Measurements from ENCODE around the gene ZNF579.
"Not testable (repeated sequence)": the region's sequence is repeated elsewhere in the genome, so short reads cannot be mapped to it uniquely, and the experiment has no call there.

Gene ZNF579

GRCh38 chr19:55593096-55593772, 12.6 kb upstream of the ZNF579 start:
- DNase-seq, result no peak

DNA sequence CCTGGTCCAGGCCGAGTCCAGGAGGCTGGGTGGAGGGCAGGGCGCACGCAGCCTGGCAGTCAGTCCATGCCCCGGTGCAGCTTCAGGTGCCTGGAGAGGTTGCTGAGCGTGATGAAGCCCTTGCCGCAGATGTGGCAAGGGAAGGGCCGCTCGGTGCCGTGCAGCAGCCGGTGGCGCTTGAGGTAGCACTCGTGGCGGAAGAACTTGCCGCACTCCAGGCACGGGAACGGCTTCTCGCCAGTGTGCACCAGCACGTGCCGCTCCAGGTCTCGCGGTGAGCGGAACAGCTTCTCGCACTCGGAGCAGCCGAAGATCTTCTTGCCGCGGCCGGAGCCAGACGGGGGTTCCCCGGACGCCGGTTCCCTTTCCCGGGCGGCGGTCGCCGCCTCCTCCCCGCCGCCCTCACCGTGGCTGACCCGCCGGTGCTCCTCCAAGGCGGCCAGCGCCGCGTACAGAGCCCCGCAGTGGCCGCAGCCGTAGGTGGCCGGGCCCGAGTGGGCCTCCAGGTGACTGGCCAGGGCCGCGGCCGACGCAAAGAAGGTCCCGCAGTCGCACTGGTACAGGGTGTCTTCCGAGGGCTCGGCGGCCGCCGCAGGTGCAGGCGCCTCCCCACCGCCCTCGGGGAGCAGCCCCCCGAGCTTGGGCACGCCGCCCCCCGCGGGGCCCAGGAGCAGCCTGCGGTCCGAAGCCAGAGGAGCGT, 11.9 kb upstream of the ZNF579 start:
- DNase-seq, result no peak

DNA sequence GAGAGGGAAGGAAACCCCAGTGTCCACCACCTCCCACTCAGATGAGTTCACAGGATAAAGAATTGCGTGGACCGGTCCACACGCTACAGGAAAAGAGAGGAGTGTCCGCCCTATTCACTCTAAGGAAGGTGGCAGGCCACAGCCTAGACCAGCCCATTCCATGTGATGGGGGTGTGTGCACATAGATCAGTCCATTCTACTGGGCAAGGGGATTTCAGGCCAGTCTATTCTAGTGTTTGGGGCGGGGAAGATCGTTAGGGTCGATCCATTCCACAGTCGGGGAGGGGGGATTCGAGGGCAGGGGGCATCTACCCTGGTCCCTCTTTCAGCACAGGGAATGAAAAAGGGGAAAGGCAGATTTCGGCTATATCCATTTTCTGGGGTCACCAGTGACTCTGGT, 10.9 kb upstream of the ZNF579 start:
- no peak for DNase-seq

GRCh38 chr19:55590617-55591016, 10.0 kb upstream of the ZNF579 start:
- DNase-seq, result no peak

GRCh38 chr19:55590109-55590508, 9.5 kb upstream of the ZNF579 start:
- no peak for DNase-seq

- DNase-seq, result no peak
Observed at GRCh38 chr19:55588738-55589137, 8.1 kb upstream of the ZNF579 start.

DNA sequence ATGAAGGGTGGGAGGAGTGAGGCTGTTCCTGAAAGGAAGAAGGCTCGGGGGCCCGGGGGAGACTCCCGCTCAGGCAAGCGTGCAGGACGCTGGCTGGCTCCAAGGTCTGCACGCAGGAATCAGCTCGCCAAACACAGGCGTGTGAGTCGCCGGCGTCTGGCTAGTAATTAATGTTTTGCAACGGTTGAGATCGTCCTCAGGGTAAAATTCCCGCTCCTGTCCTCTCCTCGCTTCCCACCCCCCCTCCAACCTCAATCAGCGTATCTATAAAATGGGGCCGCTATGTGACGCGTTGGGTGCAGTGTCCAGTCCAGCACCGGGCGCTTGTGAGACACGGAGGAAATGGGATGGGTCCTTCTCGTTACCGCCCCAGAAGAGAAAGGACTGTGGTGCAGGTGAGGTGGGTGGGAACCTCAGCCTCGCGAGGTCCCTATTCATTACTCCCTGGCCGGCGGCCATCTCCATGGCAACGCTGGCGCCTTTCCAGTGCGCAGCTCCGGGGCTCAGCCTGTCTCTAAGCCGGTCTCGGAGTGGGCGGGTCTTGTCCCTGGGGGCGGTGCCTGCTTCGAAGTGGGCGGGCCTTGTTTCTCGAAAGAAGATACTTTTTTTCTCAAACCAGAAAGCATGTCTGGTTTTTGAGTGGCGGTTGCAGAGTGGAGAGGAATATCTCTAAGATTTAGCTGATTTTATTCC, 6.5 kb upstream of the ZNF579 start:
- peak; percentile 89 for DNase-seq

DNA sequence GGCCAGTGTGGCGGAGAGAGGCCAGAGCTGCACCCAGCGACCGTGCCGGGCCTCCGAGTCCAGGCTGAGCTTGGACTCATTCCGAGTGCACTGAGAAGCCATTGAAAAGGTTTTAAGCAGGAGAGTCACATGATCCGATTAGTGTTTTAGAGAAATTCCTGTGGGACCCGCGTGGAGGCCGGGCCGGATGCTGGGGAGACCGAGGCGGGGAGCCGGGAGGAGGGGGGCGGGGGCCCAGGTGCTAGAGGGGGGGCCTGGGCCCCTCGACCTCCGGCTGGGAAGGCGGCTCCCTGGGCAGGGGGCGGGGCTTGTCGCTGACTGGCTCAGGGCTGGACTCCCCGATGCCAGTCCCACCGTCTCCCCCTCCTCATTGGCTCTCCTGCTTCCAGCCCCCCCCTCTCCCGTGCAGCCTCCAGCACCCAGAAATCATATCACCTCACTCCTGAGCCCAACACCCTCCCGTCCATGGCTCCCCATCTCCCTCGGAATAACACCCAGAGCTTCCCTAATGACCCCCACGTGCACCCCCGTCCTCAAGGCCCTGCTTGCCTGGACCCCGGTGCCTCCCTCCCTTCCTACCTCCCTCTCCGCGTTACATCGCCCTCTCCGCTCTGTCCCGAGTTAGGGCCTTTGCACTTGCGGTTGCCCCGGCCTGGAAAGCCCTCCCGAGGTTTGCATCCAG, 5.2 kb upstream of the ZNF579 start:
- peak; percentile 80 for DNase-seq

DNA sequence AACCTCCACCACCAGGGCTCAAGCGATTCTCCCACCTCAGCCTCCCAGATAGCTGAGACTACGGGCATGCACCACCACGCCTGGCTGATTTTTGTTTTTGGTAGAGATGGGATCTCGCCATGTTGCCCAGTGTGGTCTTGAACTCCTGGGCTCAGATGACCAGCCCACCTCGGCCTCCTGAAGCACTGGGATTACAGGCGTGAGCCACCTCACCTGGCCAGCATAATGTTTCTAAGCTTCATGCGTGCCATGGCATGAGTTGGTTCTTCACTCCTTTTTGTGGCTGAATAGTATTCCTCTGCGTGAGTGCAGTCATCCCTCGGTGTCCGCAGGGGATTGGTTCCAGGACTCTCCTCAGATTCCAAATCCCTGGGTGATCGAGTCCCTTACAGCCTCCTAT, 4.2 kb upstream of the ZNF579 start:
- DNase-seq, result no peak

DNA sequence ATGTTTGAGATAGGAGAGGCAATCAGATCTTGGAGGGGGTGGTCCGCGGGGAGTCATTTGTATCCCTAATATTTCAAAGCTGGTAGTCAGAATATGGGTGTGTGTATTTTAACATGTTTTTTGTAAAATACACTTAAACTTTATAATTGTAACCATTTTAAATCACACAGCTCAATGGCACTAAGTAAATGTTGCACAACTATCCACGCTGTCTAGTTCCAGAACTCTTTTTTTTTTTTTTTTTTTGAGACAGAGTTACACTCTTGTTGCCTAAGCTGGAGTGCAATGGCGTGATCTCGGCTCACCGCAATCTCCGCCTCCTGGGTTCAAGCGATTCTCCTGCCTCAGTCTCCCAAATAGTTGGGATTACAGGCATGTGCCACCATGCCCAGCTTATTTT, 3.2 kb upstream of the ZNF579 start:
- not testable (repeated sequence) for DNase-seq

DNA sequence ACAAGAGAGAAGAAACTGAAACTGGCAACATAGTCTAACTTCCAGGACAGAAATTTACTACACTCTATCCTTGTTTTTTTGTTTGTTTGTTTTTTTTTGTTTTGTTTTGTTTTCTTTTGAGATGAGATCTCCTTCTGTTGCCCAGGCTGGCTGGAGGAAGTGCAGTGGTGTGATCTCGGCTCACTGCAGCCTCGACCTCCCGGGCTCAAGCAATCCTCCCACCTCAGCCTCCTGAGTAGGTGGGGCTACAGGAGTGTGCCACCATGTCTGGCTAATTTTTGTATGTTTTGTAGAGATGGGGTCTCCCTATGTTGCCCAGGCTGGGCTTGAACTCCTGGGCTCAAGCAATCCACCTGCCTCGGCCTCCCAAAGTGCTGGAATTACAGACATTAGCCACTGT, 1.6 kb upstream of the ZNF579 start:
- not testable (repeated sequence) for DNase-seq

DNA sequence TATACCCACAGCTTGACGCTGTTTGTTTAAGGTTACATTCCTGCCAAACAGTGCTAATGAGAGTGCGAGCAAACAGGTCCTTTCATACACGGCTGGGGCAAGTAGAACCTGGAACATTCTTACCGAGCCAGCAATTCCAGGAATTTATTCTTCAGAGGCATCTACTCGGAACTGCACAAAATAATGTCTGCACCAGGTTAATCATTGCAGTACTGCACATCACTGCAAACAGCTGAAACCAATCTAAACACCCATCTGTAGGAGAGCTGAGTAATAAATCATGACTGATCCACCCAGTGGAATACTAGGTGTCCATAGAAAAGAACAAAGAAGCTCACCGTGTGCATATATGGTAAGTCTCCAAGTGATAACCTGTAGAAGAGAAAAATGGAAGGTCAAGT, 1.2 kb upstream of the ZNF579 start:
- DNase-seq, result no peak

GRCh38 chr19:55581145-55581822, 636 bp upstream of the ZNF579 start:
- peak; percentile 35 for DNase-seq

DNA sequence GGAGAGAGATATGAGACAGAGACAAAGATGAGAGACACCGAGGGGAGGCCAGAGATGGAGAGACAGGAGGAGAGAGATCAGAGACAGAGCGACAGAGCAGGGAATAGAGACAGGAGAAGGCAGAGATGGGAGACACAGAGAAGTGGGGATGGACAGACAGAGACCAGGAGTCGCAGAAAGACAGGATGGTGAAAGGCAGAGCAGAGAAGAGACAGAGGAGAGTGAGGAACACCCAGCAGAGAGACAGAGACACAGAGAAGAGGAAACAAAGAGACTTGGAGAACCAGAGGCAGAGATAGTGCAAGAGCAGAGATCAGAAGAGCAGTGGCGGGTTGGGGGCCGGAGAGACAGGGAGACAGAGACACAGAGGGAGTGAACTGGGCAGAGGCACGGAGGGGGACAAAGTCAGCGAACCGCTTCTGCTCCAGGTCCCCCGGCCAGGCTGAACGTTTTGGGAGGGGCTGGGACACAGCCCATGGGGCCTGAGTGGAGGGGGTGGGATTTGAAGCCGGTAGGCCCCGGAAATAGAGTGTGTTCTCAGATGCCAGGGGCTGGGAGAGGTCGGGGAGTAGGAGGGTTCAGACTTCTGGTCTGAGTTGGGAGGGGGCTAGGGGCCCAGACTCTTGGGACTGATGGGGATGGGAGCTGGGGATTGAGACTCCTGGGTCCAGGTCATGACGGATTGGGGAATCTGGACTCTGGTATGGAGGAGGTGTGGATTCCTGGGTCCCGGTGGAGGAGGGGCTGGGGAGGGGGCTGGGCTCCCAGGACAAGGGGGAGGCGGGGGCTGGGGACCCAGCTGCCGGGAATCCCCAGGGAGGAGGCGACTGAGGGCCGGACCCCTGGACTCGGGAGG, 654 bp downstream of the ZNF579 start:
- no peak for DNase-seq

GRCh38 chr19:55578761-55579747, 1.6 kb downstream of the ZNF579 start:
- DNase-seq, result no peak

GRCh38 chr19:55578031-55578760, 2.5 kb downstream of the ZNF579 start:
- no peak for DNase-seq

DNA sequence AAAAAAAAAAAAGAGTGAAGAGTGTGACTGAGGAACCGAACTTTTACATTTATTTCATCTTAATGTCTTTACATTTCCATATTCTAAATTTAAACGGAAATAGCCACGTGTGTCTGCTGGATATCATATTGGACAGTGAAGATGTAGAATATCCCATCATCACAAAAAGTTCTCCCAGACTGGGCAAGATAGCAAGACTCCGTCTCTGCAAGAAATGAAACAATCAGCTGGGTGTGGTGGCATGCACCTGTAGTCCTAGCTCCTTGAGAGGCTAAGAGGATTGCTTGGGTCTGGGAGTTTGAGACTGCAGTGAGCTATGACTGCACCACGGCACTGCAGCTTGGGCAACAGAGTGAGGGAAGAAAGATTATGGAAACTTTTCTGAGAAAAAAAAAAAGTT, 3.9 kb downstream of the ZNF579 start:
- DNase-seq, result no peak

DNA sequence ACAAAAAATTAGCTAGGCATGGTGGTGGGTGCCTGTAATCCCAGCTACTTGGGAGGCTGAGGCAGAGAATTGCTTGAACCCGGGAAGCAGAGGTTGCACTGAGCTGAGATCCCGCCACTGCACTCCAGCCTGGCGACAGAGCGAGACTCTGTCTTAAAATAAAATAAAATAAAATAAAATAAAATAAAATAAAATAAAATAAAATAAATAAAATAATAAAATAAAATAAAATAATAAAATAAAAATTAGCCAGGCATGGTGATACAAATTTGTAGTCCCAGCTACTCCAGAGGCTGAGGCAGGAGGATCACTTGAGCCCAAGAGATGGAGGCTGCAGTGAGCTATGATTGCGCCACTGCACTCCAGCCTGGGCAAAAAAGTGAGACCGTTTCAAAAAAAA, 6.7 kb downstream of the ZNF579 start:
- not testable (repeated sequence) for DNase-seq

GRCh38 chr19:55569477-55569876, 11.2 kb downstream of the ZNF579 start:
- not testable (repeated sequence) for DNase-seq
